PC-9 (cell line): ENCODE data around the gene IL17REL.

Experiments
- EZH2 ChIP-seq: fragments of 200-600 bp; sonication (generic); IDR thresholded peaks from 2 replicates; pipeline ENCODE4 v1.8.0; 2017; ENCODE audit warnings: antibody characterized with exemption, low read depth
- TF ChIP-seq, protein P1 (sequence below): fragments of 200-600 bp; sonication (generic); conservative IDR thresholded peaks from 2 replicates; pipeline ENCODE4 v1.6.1; 2017; ENCODE audit warnings: mixed run types, antibody characterized with exemption, mild to moderate bottlenecking, moderate library complexity

DNA sequence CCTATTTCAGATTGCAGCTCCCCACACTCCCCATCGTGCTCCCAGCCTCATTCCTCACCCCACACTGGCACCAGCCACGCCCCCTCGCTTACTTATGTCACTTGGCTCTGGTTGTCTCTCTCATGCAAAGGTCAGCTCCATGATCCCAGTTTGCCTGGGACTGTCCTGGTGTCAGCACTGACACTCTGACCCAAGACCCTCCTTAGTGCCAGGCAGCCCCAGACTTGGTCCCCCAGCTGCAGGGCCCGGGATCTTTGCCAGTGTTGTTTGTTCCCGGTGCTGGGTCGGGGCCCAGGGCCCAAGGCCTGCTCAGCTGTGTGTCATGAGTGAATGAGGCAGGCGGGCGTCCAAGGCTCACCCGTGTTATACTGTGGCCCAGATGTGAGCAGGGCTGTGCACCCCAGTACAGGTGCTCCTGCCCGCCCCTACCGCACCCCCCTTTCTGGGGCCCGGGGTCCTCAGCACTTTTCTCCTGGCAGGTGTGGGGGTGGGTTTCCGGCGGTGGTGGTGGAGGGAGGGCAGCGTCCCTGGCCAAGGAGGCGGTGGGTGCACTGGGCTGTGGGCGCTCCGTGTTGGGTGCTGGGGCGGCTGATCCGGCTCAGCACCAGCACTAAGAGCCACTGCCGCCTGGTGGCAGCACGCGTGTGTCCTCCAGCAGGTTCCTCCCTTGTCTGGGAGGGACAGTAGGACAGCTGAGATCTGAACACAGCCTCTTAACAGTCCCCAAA, 19.5 kb downstream of the IL17REL start:
- TF ChIP-seq, protein P1, sequence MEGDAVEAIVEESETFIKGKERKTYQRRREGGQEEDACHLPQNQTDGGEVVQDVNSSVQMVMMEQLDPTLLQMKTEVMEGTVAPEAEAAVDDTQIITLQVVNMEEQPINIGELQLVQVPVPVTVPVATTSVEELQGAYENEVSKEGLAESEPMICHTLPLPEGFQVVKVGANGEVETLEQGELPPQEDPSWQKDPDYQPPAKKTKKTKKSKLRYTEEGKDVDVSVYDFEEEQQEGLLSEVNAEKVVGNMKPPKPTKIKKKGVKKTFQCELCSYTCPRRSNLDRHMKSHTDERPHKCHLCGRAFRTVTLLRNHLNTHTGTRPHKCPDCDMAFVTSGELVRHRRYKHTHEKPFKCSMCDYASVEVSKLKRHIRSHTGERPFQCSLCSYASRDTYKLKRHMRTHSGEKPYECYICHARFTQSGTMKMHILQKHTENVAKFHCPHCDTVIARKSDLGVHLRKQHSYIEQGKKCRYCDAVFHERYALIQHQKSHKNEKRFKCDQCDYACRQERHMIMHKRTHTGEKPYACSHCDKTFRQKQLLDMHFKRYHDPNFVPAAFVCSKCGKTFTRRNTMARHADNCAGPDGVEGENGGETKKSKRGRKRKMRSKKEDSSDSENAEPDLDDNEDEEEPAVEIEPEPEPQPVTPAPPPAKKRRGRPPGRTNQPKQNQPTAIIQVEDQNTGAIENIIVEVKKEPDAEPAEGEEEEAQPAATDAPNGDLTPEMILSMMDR: peak; percentile 87
- no peak for TF ChIP-seq EZH2
